Endothelial cell of umbilical vein (primary cell): ENCODE results near the gene DENND5B. TPM values are rescaled to one million over a fixed set of nuclear protein-coding genes. Genes with fewer than 3 reads are reported as not detected.

Source experiments
- BruUV-seq: library from RNA; stranded (reverse); fragments of 400-500 nt; replicated peaks from 2 replicates; lab custom pipeline; 2021; lab: Mats Ljungman, UMichigan
- CTCF ChIA-PET: fragments of 300-600, 350-600 bp; sonication (Branson Sonifier 250); formaldehyde crosslinking; loops from one replicate; lab custom pipeline; 2021; ENCODE audit warnings: antibody characterized with exemption, inconsistent platforms; lab: Charles Lee
- POLR2A ChIA-PET: fragments of 300-600, 350-600 bp; sonication (Branson Sonifier 250); formaldehyde crosslinking; loops from one replicate; lab custom pipeline; 2021; ENCODE audit warnings: antibody characterized with exemption, inconsistent platforms; lab: Charles Lee
- DNase-seq: peaks from one replicate; pipeline ENCODE4 v3.0.0-alpha.2; 2011; ENCODE audit warnings: low read depth, low spot score
- FAIRE-seq: peaks from 2 replicates; lab custom pipeline; 2011; peaks lifted over from hg19 to GRCh38; lab: Jason Lieb, UNC
- H2AFZ ChIP-seq: 2 replicates; pipeline ENCODE4 v1.6.0; 2012; ENCODE audit warnings: low read depth, low read length, control low read depth, inconsistent platforms
- H3K27ac ChIP-seq: 2 replicates; pipeline ENCODE4 v1.5.1; 2011; ENCODE audit warnings: low read depth, mild to moderate bottlenecking, control low read depth, low read length, moderate library complexity; ENCODE audit not compliant: insufficient read depth
- H3K27me3 ChIP-seq, 2 experiments: 2 replicates each; pipeline versions ENCODE4 v1.6.0 to v1.6.1; 2011; ENCODE audit warnings: low read length in 2 of 2, mixed read lengths in 1 of 2; ENCODE audit not compliant: control insufficient read depth in 2 of 2, insufficient read depth in 2 of 2
- H3K36me3 ChIP-seq, 2 experiments: 2 replicates in 1 of 2; 3 replicates in 1 of 2; pipeline ENCODE4 v1.5.1; 2011; ENCODE audit warnings: low read length in 2 of 2, mild to moderate bottlenecking in 1 of 2, moderate library complexity in 1 of 2; ENCODE audit not compliant: control insufficient read depth in 2 of 2, insufficient read depth in 2 of 2; ENCODE audit errors: extremely low read depth in 1 of 2
- H3K4me1 ChIP-seq: 3 replicates; pipeline ENCODE4 v1.5.1; 2011; ENCODE audit warnings: mild to moderate bottlenecking, low read length; ENCODE audit not compliant: control insufficient read depth, insufficient read depth; ENCODE audit errors: extremely low read depth
- H3K4me2 ChIP-seq: 2 replicates; pipeline ENCODE4 v1.6.1; 2011; ENCODE audit warnings: low read length, control low read depth, mixed read lengths; ENCODE audit not compliant: insufficient read depth
- H3K4me3 ChIP-seq, 3 experiments: fragments of 200-600 bp in 1 of 3; sonication (generic), shearing (Covaris generic) in 1 of 3; replicated peaks in 1 of 3; 2 replicates each; pipeline ENCODE4 v1.5.1; 2011 to 2016; ENCODE audit warnings: control low read depth in 3 of 3, low read length in 3 of 3, mild to moderate bottlenecking in 2 of 3, inconsistent platforms in 1 of 3, low read depth in 1 of 3, moderate library complexity in 1 of 3; ENCODE audit not compliant: insufficient read depth in 1 of 3
- H3K79me2 ChIP-seq: 2 replicates; pipeline ENCODE4 v1.6.0; 2012; ENCODE audit warnings: low read length, inconsistent platforms; ENCODE audit not compliant: control insufficient read depth, insufficient read depth
- H3K9ac ChIP-seq: replicated peaks from 2 replicates; pipeline ENCODE3; 2011; ENCODE audit warnings: low read length, control low read depth; ENCODE audit not compliant: insufficient read depth; ENCODE audit errors: extremely low read depth
- H3K9me1 ChIP-seq: replicated peaks from 3 replicates; pipeline ENCODE4 v1.6.0; 2011; ENCODE audit warnings: mild to moderate bottlenecking, low read length; ENCODE audit not compliant: control insufficient read depth, insufficient read depth; ENCODE audit errors: extremely low read depth
- H3K9me3 ChIP-seq: replicated peaks from 2 replicates; pipeline ENCODE4 v1.5.1; 2012; ENCODE audit warnings: low read length, inconsistent platforms; ENCODE audit not compliant: control insufficient read depth, insufficient read depth
- H4K20me1 ChIP-seq: replicated peaks from 2 replicates; pipeline ENCODE3; 2011; ENCODE audit warnings: mild to moderate bottlenecking, low read length; ENCODE audit not compliant: control insufficient read depth, insufficient read depth; ENCODE audit errors: extremely low read depth
- EZH2 ChIP-seq: IDR thresholded peaks from 2 replicates; pipeline ENCODE4 v1.6.1; 2012; ENCODE audit warnings: borderline replicate concordance, low read depth, mild to moderate bottlenecking, moderate library complexity, low read length, inconsistent platforms; ENCODE audit not compliant: severe bottlenecking
- FOS ChIP-seq: IDR thresholded peaks from 2 replicates; pipeline ENCODE4 v1.6.1; 2011; ENCODE audit warnings: mild to moderate bottlenecking, low read length, moderate library complexity, borderline replicate concordance; ENCODE audit not compliant: insufficient read depth
- GATA2 ChIP-seq: IDR thresholded peaks from 2 replicates; pipeline ENCODE4 v1.7.0; 2011; ENCODE audit warnings: low read depth, mild to moderate bottlenecking, moderate library complexity, mixed read lengths, low read length; ENCODE audit not compliant: insufficient read length, insufficient read depth
- JUN ChIP-seq: IDR thresholded peaks from 2 replicates; pipeline ENCODE4 v1.6.1; 2011; ENCODE audit warnings: borderline replicate concordance, low read depth; ENCODE audit not compliant: insufficient read length, insufficient read depth
- MYC ChIP-seq: IDR thresholded peaks from one replicate; pipeline ENCODE4 v1.6.1; 2011; ENCODE audit warnings: mild to moderate bottlenecking, low read depth, low read length
- POLR2A ChIP-seq: IDR thresholded peaks from 2 replicates; pipeline ENCODE4 v1.6.1; 2012; ENCODE audit warnings: low read depth, mild to moderate bottlenecking, control low read depth, low read length
- dilution Hi-C: fragments of 300-500 bp; cut with MboI; formaldehyde crosslinking; loops from one replicate; pipeline ENCODE4 v1.15.0; 2019; ENCODE audit warnings: low sequenced_read_pairs; ENCODE audit not compliant: extremely low pct_ligation_motif_present
- intact Hi-C: fragments of 100-400 bp; cut with micrococcal nuclease; formaldehyde crosslinking; loops from one replicate; pipeline ENCODE4 v1.10.0; 2022
- polyA plus RNA-seq, 4 experiments: library from polyadenylated mRNA; depleted of rRNA in 3 of 4; stranded (reverse) in 3 of 4; unstranded in 1 of 4; fragments of >200 nt; gene quantifications; 2 replicates each; pipeline versions ENCODE4 v1.2.1 to v1.2.3, GENCODE V29; 2011 to 2012; ENCODE audit warnings: missing spikeins in 1 of 4
- total RNA-seq: library from RNA; stranded (reverse); gene quantifications from 2 replicates; pipeline ENCODE4 v1.2.3, GENCODE V29; 2021
- TF ChIP-seq, protein P1 (sequence below), 2 donors: IDR thresholded peaks; 1 replicate in 1 of 2; 2 replicates in 1 of 2; pipeline ENCODE4 v1.5.1; 2011; ENCODE audit warnings: low read length in 2 of 2, mild to moderate bottlenecking in 2 of 2, moderate library complexity in 2 of 2, control low read depth in 1 of 2, inconsistent platforms in 1 of 2, low read depth in 1 of 2; ENCODE audit not compliant: insufficient read depth in 1 of 2; ENCODE audit errors: extremely low read depth in 1 of 2

Gene DENND5B
- total and polyA plus RNA-seq, 2 donors (not counting 3 experiments of a cell fraction or from before 2014, with no cell fraction given) = 10.3 to 18.3 TPM

DNA sequence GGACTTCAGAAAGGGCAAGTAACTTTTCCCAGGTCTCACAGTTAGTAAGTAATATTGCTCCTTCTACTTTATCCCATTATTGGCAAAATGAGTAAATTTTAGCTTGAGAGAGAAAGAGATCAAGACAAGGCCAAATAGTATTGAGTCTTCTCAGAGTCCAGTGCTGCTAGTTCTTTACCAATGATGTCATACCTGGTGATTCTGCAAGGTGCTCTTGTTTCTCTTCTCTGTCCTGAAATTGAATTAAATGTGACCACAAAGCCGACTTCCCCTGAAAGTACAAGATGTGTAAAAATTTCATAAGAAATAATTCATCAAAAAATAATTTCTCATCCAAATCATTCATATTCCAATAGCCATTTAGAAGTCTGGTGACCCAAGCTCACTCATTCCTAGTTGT lies 167.5 kb downstream of the DENND5B start:
- H3K27me3 ChIP-seq = no peaks in the 10 kb centered on the region
- no peak overlapping the region for H3K4me3 ChIP-seq
- no peak for FAIRE-seq
- no peaks in the 10 kb centered on the region for H3K9me3 ChIP-seq
- no peak overlapping the region for H3K9ac ChIP-seq
- no peaks in the 10 kb centered on the region for H3K79me2 ChIP-seq
- no peaks in the 10 kb centered on the region for H3K9me1 ChIP-seq
- H3K27ac ChIP-seq = no peak overlapping the region
- CTCF ChIA-PET = interaction anchor here (1.3 to 1.5 kb wide), 2 partner anchors 12 to 213 kb away, joined by 3 to 5 read pairs; no protein-coding TSS in a partner anchor
- POLR2A ChIA-PET = no interaction called here
- H3K4me1 ChIP-seq = no peaks in the 10 kb centered on the region
- no TSS peak for BruUV-seq
- DNase-seq = no peak
- H4K20me1 ChIP-seq = no peaks in the 10 kb centered on the region
- dilution Hi-C loops = no loop called here
- intact Hi-C loops = no loop called here
- no peaks in the 10 kb centered on the region for H3K36me3 ChIP-seq
- H3K4me2 ChIP-seq = no peak overlapping the region
- no peak overlapping the region for H2AFZ ChIP-seq
- TF ChIP-seq, protein P1, sequence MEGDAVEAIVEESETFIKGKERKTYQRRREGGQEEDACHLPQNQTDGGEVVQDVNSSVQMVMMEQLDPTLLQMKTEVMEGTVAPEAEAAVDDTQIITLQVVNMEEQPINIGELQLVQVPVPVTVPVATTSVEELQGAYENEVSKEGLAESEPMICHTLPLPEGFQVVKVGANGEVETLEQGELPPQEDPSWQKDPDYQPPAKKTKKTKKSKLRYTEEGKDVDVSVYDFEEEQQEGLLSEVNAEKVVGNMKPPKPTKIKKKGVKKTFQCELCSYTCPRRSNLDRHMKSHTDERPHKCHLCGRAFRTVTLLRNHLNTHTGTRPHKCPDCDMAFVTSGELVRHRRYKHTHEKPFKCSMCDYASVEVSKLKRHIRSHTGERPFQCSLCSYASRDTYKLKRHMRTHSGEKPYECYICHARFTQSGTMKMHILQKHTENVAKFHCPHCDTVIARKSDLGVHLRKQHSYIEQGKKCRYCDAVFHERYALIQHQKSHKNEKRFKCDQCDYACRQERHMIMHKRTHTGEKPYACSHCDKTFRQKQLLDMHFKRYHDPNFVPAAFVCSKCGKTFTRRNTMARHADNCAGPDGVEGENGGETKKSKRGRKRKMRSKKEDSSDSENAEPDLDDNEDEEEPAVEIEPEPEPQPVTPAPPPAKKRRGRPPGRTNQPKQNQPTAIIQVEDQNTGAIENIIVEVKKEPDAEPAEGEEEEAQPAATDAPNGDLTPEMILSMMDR (IDR thresholded peaks at IDR 0.05; ENCODE audit: extremely low read depth in 1 of 2, insufficient read depth in 1 of 2, low read depth in 1 of 2, low read length in 2 of 2) = no peak
- no peak for TF ChIP-seq GATA2
- no peak for TF ChIP-seq POLR2A
- no peak for TF ChIP-seq EZH2
- no peak for TF ChIP-seq JUN
- TF ChIP-seq MYC = no peak
- no peak for TF ChIP-seq FOS
